Esophagus squamous epithelium (tissue), 4 donors: ENCODE data around the gene ARHGEF1.

ENCODE experiments used
- POLR2A ChIP-seq, 4 donors: fragments of 450-650 bp; IDR thresholded peaks; one replicate each; pipeline ENCODE4 v1.6.1; 2017; ENCODE audit warnings: antibody characterized with exemption in 4 of 4, mild to moderate bottlenecking in 4 of 4, moderate library complexity in 3 of 4
- TF ChIP-seq, protein P1 (sequence below), 6 experiments: fragments of 450-650 bp in 4 of 6; fragments of 200-600 bp in 2 of 6; sonication (generic) in 2 of 6; IDR thresholded peaks; one replicate each; pipeline ENCODE4 v1.5.1; 2016 to 2019; ENCODE audit warnings: antibody characterized with exemption in 6 of 6, mild to moderate bottlenecking in 4 of 6, moderate library complexity in 4 of 6

DNA sequence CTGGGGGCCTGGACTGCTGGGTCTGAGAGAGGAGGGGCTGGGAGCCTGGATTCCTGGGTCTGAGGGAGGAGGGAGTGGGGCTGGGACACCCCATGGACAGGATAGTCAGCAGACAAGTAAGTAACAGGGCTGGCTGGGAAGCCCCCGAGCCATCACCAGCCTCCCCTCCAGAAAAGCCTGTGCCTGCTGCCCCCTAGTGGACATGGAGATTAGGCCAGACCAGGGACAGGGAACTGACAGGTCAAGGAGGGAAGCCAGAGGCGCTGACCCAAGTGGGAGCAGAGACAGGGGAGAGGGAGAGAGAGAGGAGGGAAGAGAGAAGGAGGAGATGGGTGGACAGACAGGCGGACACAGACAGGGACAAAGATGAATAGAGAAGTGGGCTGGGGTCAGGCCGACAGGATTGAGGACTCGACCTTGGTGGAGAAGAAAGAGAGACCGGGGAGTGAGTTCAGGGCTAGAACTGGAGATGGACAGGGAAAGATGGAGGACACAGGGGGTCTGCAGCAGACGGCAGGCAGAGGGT lies 51.9 kb downstream of the ARHGEF1 start:
- TF ChIP-seq, protein P1, sequence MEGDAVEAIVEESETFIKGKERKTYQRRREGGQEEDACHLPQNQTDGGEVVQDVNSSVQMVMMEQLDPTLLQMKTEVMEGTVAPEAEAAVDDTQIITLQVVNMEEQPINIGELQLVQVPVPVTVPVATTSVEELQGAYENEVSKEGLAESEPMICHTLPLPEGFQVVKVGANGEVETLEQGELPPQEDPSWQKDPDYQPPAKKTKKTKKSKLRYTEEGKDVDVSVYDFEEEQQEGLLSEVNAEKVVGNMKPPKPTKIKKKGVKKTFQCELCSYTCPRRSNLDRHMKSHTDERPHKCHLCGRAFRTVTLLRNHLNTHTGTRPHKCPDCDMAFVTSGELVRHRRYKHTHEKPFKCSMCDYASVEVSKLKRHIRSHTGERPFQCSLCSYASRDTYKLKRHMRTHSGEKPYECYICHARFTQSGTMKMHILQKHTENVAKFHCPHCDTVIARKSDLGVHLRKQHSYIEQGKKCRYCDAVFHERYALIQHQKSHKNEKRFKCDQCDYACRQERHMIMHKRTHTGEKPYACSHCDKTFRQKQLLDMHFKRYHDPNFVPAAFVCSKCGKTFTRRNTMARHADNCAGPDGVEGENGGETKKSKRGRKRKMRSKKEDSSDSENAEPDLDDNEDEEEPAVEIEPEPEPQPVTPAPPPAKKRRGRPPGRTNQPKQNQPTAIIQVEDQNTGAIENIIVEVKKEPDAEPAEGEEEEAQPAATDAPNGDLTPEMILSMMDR (IDR thresholded peaks at IDR 0.05), result peak; percentile 59 to 84 (median 72)
- TF ChIP-seq POLR2A (IDR thresholded peaks at IDR 0.05), result no peak
